Testis (tissue), 3 donors: ENCODE results near the gene PEPD. TPM values are rescaled to one million over a fixed set of nuclear protein-coding genes. Genes with fewer than 3 reads are reported as not detected.
A peak's percentile ranks its signal among the peaks of the same experiment; 100 is the strongest.

ENCODE experiments used
- DNase-seq: peaks from one replicate; pipeline ENCODE4 v3.0.0-alpha.2; 2019
- H3K27ac ChIP-seq, 2 donors: fragments of 200-600 bp; sonication (generic); one replicate each; pipeline ENCODE4 v1.5.1; 2019
- H3K27me3 ChIP-seq: fragments of 200-600 bp; sonication (generic); one replicate; pipeline ENCODE4 v1.5.1; 2019
- H3K36me3 ChIP-seq: fragments of 200-600 bp; sonication (generic); one replicate; pipeline ENCODE4 v1.5.1; 2017; ENCODE audit warnings: low read depth; ENCODE audit errors: missing control alignments
- H3K4me1 ChIP-seq: fragments of 200-600 bp; sonication (generic); one replicate; pipeline ENCODE4 v1.5.1; 2019
- H3K4me3 ChIP-seq, 2 donors: fragments of 200-600 bp; sonication (generic); one replicate each; pipeline ENCODE4 v1.5.1; 2017 to 2019
- H3K9me3 ChIP-seq: fragments of 200-600 bp; sonication (generic); one replicate; pipeline ENCODE4 v1.5.1; 2017
- POLR2A ChIP-seq: fragments of 450-650 bp; IDR thresholded peaks from one replicate; pipeline ENCODE4 v1.6.1; 2017; ENCODE audit warnings: antibody characterized with exemption, mild to moderate bottlenecking, moderate library complexity
- WGBS, 2 donors: methylation state at CpG; one replicate each; pipeline ENCODE4 v1.1.5; 2018; 5-methylcytosine and 5-hydroxymethylcytosine counted together
- intact Hi-C: fragments of 100-400 bp; cut with DNase I; formaldehyde crosslinking; loops from one replicate; pipeline ENCODE4 v1.15.1; 2023; ENCODE audit warnings: low total_unique reads
- polyA plus RNA-seq: library from polyadenylated mRNA; stranded (reverse); fragments of 350-450 nt; fragmentation: Illumina TruSeq; extraction: RNeasy Lipid Tissue Mini Kit (QIAGEN cat#74804); gene quantifications from one replicate; pipeline ENCODE4 v1.2.3, GENCODE V29; 2014; ENCODE audit warnings: low read depth, low replicate concordance; ENCODE audit not compliant: insufficient read depth
- total RNA-seq, 2 donors: library from RNA; depleted of rRNA; stranded (reverse); fragments of >200 nt; gene quantifications; one replicate each; pipeline ENCODE4 v1.2.3, GENCODE V29; 2016
- TF ChIP-seq, protein P1 (sequence below), 3 experiments: fragments of 450-650 bp in 2 of 3; fragments of 200-600 bp in 1 of 3; sonication (generic) in 1 of 3; IDR thresholded peaks; one replicate each; pipeline ENCODE4 v1.5.1; 2016 to 2019; ENCODE audit warnings: antibody characterized with exemption in 3 of 3, mild to moderate bottlenecking in 2 of 3, moderate library complexity in 1 of 3

PEPD gene
- total and polyA plus RNA-seq, 3 donors from 2014 or later: 51.1 to 87.9 (median 58.0) TPM

DNA sequence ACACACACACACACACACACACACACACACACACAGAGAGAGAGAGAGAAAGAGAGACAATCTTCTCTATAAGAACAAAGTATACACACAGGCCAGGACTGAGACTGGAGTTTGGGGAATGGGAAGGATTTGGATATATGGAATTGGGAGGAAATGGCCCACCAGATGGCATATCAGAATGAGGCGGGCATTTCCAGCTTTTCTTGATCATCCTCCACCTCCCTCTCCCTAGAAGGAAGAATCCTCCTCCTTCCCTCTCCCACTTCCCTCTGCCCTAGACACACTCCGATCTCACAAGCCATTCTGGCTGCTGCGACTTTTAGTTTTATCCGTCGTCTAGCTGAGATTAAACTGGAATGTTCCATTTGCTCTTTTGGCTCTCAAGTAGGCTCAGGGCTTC, 158.1 kb downstream of the PEPD start:
- WGBS, 2 donors: 73 to 81% methylated on average over 5 of the region's 5 CpGs
- TF ChIP-seq POLR2A: no peak
- TF ChIP-seq, protein P1, sequence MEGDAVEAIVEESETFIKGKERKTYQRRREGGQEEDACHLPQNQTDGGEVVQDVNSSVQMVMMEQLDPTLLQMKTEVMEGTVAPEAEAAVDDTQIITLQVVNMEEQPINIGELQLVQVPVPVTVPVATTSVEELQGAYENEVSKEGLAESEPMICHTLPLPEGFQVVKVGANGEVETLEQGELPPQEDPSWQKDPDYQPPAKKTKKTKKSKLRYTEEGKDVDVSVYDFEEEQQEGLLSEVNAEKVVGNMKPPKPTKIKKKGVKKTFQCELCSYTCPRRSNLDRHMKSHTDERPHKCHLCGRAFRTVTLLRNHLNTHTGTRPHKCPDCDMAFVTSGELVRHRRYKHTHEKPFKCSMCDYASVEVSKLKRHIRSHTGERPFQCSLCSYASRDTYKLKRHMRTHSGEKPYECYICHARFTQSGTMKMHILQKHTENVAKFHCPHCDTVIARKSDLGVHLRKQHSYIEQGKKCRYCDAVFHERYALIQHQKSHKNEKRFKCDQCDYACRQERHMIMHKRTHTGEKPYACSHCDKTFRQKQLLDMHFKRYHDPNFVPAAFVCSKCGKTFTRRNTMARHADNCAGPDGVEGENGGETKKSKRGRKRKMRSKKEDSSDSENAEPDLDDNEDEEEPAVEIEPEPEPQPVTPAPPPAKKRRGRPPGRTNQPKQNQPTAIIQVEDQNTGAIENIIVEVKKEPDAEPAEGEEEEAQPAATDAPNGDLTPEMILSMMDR (IDR thresholded peaks at IDR 0.05): no peak

GRCh38 chr19:33362508-33363228, 158.9 kb downstream of the PEPD start:
- no peak for TF ChIP-seq POLR2A
- TF ChIP-seq, protein P1 (IDR thresholded peaks at IDR 0.05): no peak
- 85 to 90% methylated on average over 6 of the region's 6 CpGs for WGBS, 2 donors

More for the DNA sequence above, 158.1 kb downstream of the PEPD start:
- DNase-seq: no peak
- no peaks in the 10 kb centered on the region for H3K9me3 ChIP-seq
- H3K4me3 ChIP-seq: no peak overlapping the region
- H3K27me3 ChIP-seq: no peaks in the 10 kb centered on the region
- H3K27ac ChIP-seq: no peak overlapping the region
- intact Hi-C loops: no loop called here
- no peaks in the 10 kb centered on the region for H3K4me1 ChIP-seq
- no peaks in the 10 kb centered on the region for H3K36me3 ChIP-seq

DNA sequence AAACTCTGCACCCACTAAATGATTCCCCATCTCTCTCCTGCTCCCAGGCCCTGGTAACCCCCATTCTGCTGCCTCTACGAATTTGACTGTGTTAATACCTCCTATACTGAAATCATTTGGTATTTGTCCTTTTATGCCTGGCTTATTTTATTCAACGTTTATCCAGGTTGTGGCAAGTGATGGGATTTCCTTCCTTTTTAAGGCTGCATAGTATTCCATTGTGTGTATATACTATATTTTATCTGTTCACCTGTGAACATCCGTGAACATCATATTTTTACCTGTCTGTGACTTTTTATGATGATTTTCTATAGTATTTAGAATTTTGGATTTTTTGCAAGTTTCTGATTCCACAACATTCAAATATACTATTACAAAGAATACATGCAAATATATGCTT, 162.0 kb downstream of the PEPD start:
- no peaks in the 10 kb centered on the region for H3K9me3 ChIP-seq
- peaks cover 3% of the 10 kb centered on the region for H3K4me1 ChIP-seq
- H3K27me3 ChIP-seq: no peaks in the 10 kb centered on the region
- no peaks in the 10 kb centered on the region for H3K36me3 ChIP-seq
- no peak for TF ChIP-seq POLR2A
- TF ChIP-seq, protein P1 (IDR thresholded peaks at IDR 0.05): no peak
- WGBS, 2 donors: 88% methylated on average over 3 of the region's 3 CpGs
- H3K27ac ChIP-seq: no peak overlapping the region
- H3K4me3 ChIP-seq: no peak overlapping the region
- DNase-seq: no peak
- intact Hi-C loops: no loop called here

More at GRCh38 chr19:33362508-33363228, 158.9 kb downstream of the PEPD start:
- no peaks in the 10 kb centered on the region for H3K27me3 ChIP-seq
- intact Hi-C loops: no loop called here
- no peak overlapping the region for H3K4me3 ChIP-seq
- no peaks in the 10 kb centered on the region for H3K36me3 ChIP-seq
- no peaks in the 10 kb centered on the region for H3K9me3 ChIP-seq
- no peak for DNase-seq
- H3K4me1 ChIP-seq: peaks cover 3% of the 10 kb centered on the region
- H3K27ac ChIP-seq: no peak overlapping the region

DNA sequence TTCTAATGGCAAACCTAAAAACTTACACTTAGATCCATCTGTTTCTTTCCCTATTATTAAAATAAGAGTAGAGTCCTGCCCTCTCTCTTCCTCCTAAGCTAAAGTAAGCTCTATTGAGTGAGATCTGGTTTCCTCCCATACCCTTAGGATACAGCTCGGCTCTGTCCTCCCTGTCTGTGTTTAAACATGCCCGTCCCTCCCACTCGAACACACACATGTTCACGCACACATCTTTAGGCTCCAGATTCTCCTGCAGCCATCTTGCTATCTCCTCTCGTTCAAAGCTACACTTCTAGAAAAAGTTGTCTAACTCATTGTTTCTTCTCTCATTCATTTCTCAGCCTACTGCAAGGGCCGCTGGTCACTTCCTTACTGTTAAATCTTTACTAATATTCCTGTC, 163.2 kb downstream of the PEPD start:
- Histone ChIP-seq H3K27me3 (no peaks in the 10 kb centered on the region), H3K9me3 (no peaks in the 10 kb centered on the region), H3K36me3 (no peaks in the 10 kb centered on the region), H3K27ac (no peak overlapping the region), H3K4me1 (peaks cover 3% of the 10 kb centered on the region), H3K4me3 (no peak overlapping the region)
- intact Hi-C loops: no loop called here
- no peak for DNase-seq
- 77 to 87% methylated on average over 6 of the region's 6 CpGs for WGBS, 2 donors
- no peak for TF ChIP-seq POLR2A
- TF ChIP-seq, protein P1 (IDR thresholded peaks at IDR 0.05): no peak

GRCh38 chr19:33357556-33357955, 164.0 kb downstream of the PEPD start:
- DNase-seq: no peak
- WGBS, 2 donors: 39 to 48% methylated on average over 1 of the region's 1 CpG
- Histone ChIP-seq H3K4me3 (no peak overlapping the region), H3K27ac (peak overlapping the region in 1 of 2 donors; percentile 66), H3K36me3 (no peaks in the 10 kb centered on the region), H3K9me3 (no peaks in the 10 kb centered on the region), H3K4me1 (peaks cover 3% of the 10 kb centered on the region), H3K27me3 (no peaks in the 10 kb centered on the region)
- TF ChIP-seq, protein P1 (IDR thresholded peaks at IDR 0.05): no peak
- no peak for TF ChIP-seq POLR2A
- intact Hi-C loops: no loop called here
